WTC11 (cell line): ENCODE results near the gene MAP3K10. TPM values are rescaled to one million over a fixed set of nuclear protein-coding genes. Genes with fewer than 3 reads are reported as not detected.

ENCODE experiments used
- ATAC-seq: fragments of 200-7000 bp; cut with Tn5 transposase; 2 replicates; pipeline ENCODE4 v1.10.0; 2021; ENCODE audit warnings: mild to moderate bottlenecking, moderate library complexity
- CTCF ChIA-PET: fragments of 300-600 bp; sonication (Branson Sonifier 250); formaldehyde crosslinking; loops from one replicate; lab custom pipeline; 2021; ENCODE audit warnings: antibody characterized with exemption; lab: Charles Lee
- POLR2A ChIA-PET: fragments of 350-600 bp; sonication (Branson Sonifier 250); formaldehyde crosslinking; loops from one replicate; lab custom pipeline; 2021; ENCODE audit warnings: antibody characterized with exemption; lab: Charles Lee
- DNase-seq: peaks from one replicate; pipeline ENCODE4 v3.0.0; 2021; ENCODE audit warnings: low spot score
- H3K27ac Mint-ChIP-seq: 2 replicates; pipeline ENCODE4 v1.8.0; 2021; ENCODE audit warnings: mixed read lengths
- H3K27me3 Mint-ChIP-seq: 2 replicates; pipeline ENCODE4 v1.8.0; 2021; ENCODE audit warnings: low read depth, mild to moderate bottlenecking, moderate library complexity, mixed read lengths
- H3K36me3 Mint-ChIP-seq: 2 replicates; pipeline ENCODE4 v1.8.0; 2021; ENCODE audit warnings: mixed read lengths
- H3K4me1 Mint-ChIP-seq: 2 replicates; pipeline ENCODE4 v1.8.0; 2022; ENCODE audit warnings: mixed read lengths
- H3K4me3 Mint-ChIP-seq: 2 replicates; pipeline ENCODE4 v1.8.0; 2021; ENCODE audit warnings: mild to moderate bottlenecking, moderate library complexity, mixed read lengths
- H3K9me3 Mint-ChIP-seq: 2 replicates; pipeline ENCODE4 v1.8.0; 2021; ENCODE audit warnings: mixed read lengths
- ELF4 ChIP-seq: sonication (generic); formaldehyde crosslinking; IDR thresholded peaks from 2 replicates; pipeline ENCODE4 v1.8.1; 2022; ENCODE audit warnings: low read depth, mild to moderate bottlenecking, moderate library complexity, missing genetic modification reagents
- ESRRA ChIP-seq: sonication (generic); formaldehyde crosslinking; IDR thresholded peaks from 2 replicates; pipeline ENCODE4 v1.8.1; 2022; ENCODE audit warnings: mild to moderate bottlenecking, missing genetic modification reagents, borderline replicate concordance
- ETV6 ChIP-seq: sonication (generic); formaldehyde crosslinking; IDR thresholded peaks from 2 replicates; pipeline ENCODE4 v1.8.1; 2022; ENCODE audit warnings: mild to moderate bottlenecking, missing genetic modification reagents
- RELA ChIP-seq: sonication (generic); formaldehyde crosslinking; IDR thresholded peaks from 2 replicates; pipeline ENCODE4 v1.8.1; 2022; ENCODE audit warnings: missing genetic modification reagents, mild to moderate bottlenecking, borderline replicate concordance
- TCF7 ChIP-seq: sonication (generic); formaldehyde crosslinking; IDR thresholded peaks from 2 replicates; pipeline ENCODE4 v1.8.0; 2022; ENCODE audit warnings: mild to moderate bottlenecking, low read depth, missing genetic modification reagents, moderate library complexity
- ZNF232 ChIP-seq: sonication (generic); formaldehyde crosslinking; IDR thresholded peaks from 2 replicates; pipeline ENCODE4 v1.8.0; 2022; ENCODE audit warnings: mild to moderate bottlenecking, missing genetic modification reagents
- ZNF423 ChIP-seq: fragments of 250-450 bp; sonication (Bioruptor Pico); IDR thresholded peaks from 2 replicates; pipeline ENCODE4 v2.1.2; 2022; ENCODE audit warnings: mild to moderate bottlenecking, moderate library complexity
- ZNF671 ChIP-seq: fragments of 250-450 bp; sonication (Bioruptor Pico); IDR thresholded peaks from 2 replicates; pipeline ENCODE4 v1.8.0; 2021; ENCODE audit warnings: mild to moderate bottlenecking
- total RNA-seq: library from RNA; stranded (reverse); gene quantifications from 3 replicates; pipeline ENCODE4 v1.2.3, GENCODE V29; 2021
- TF ChIP-seq, protein P1 (sequence below): sonication (generic); formaldehyde crosslinking; IDR thresholded peaks from 2 replicates; pipeline ENCODE4 v1.8.1; 2023; ENCODE audit warnings: mild to moderate bottlenecking, missing genetic modification reagents, borderline replicate concordance
- TF ChIP-seq, protein P2 (sequence below): sonication (generic); formaldehyde crosslinking; IDR thresholded peaks from 2 replicates; pipeline ENCODE4 v1.8.0; 2022; ENCODE audit warnings: mild to moderate bottlenecking, missing genetic modification reagents
- TF ChIP-seq, protein P3 (sequence below): fragments of 250-450 bp; sonication (Bioruptor Pico); IDR thresholded peaks from 2 replicates; pipeline ENCODE4 v1.8.0; 2021; ENCODE audit warnings: mild to moderate bottlenecking
- TF ChIP-seq, protein P4 (sequence below): sonication (generic); formaldehyde crosslinking; IDR thresholded peaks from 2 replicates; pipeline ENCODE4 v1.8.0; 2022; ENCODE audit warnings: mild to moderate bottlenecking, missing genetic modification reagents
- TF ChIP-seq, protein P5 (sequence below): sonication (generic); formaldehyde crosslinking; IDR thresholded peaks from 2 replicates; pipeline ENCODE4 v1.8.0; 2023; ENCODE audit warnings: mild to moderate bottlenecking, missing genetic modification reagents
- TF ChIP-seq, protein P6 (sequence below): sonication (generic); formaldehyde crosslinking; IDR thresholded peaks from 2 replicates; pipeline ENCODE4 v1.8.0; 2023; ENCODE audit warnings: missing genetic modification reagents, mild to moderate bottlenecking, borderline replicate concordance

MAP3K10 gene
- total RNA-seq, 1 experiment from 2014 or later = 23.5 TPM

DNA sequence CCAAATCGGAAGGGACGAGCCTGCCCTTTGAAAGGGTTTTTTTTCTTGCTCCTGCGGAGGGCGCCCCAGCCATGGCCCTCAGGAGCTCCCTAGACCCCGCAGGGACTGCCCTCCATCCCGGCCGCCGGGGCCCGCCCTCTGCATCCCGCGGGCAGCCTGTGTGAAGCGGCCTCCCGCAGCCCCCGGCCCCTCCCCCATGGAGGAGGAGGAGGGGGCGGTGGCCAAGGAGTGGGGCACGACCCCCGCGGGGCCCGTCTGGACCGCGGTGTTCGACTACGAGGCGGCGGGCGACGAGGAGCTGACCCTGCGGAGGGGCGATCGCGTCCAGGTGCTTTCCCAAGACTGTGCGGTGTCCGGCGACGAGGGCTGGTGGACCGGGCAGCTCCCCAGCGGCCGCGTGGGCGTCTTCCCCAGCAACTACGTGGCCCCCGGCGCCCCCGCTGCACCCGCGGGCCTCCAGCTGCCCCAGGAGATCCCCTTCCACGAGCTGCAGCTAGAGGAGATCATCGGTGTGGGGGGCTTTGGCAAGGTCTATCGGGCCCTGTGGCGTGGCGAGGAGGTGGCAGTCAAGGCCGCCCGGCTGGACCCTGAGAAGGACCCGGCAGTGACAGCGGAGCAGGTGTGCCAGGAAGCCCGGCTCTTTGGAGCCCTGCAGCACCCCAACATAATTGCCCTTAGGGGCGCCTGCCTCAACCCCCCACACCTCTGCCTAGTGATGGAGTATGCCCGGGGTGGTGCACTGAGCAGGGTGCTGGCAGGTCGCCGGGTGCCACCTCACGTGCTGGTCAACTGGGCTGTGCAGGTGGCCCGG lies 815 bp downstream of the MAP3K10 start:
- no peaks in the 10 kb centered on the region for H3K36me3 Mint-ChIP-seq
- ChIA-PET POLR2A (interaction anchor here (0.5 to 1.0 kb wide), 4 partner anchors 8 to 229 kb away, joined by 3 to 9 read pairs (median 4); no protein-coding TSS in a partner anchor), CTCF (interaction anchor here (0.5 to 3.9 kb wide), 24 partner anchors 9 to 311 kb away, joined by 3 to 67 read pairs (median 3); partner anchors contain the start of genes C19orf47, PLD3, TTC9B and ZNF780A)
- peak; percentile 81 for DNase-seq
- H3K27ac Mint-ChIP-seq = no peak overlapping the region
- TF ChIP-seq ZNF423 (CRISPR knock-in tag) (peak; percentile 23; the same call in 1 of the 2 replicates), ETV6 (CRISPR knock-in tag) (no peak)
- no peaks in the 10 kb centered on the region for H3K9me3 Mint-ChIP-seq
- H3K4me3 Mint-ChIP-seq = peak overlapping the region; percentile 61
- peaks cover 15% of the 10 kb centered on the region; the same call in 1 of the 2 replicates for H3K27me3 Mint-ChIP-seq
- ATAC-seq = peak; percentile 83
- peaks cover 18% of the 10 kb centered on the region for H3K4me1 Mint-ChIP-seq

DNA sequence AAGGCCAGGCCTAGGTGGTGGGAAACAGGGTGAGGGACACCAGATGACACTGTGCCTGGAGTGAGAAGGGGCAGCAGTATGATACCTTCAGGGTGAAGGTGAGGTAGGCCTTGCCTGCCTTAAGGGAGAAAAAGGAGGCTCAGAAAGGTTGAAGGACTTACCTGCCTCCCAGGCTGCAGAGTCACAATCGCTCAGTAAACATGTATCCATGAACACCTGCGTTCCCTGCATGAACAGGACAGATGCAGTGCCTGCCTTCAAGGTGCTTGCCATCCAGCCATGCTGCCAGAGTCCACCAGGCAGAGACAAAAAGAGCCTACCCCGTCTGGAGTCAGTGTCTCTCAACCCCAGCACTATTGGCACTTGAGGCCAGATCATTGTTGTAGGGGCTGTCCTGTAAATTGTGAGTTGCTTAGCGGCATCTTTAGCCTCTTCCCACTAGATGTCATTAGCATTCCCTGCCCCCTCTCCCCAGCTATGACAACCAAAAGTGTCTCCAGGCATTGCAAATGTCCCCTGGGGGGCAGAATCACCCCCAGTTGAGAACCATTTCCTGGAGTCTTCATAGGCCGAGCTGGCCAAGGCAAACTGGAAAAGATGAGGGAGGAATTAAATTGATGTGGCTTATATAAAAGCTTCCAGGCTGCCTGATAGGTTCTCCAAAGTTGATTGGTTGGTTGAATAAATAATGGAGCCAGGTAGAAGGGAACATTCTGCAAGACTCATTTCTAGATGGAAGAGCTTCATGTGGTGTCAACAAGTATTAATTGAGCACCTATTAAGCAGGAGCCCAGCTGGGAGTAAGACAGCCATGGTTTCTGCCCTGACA lies 1.7 kb downstream of the MAP3K10 start:
- DNase-seq (no peak), ATAC-seq (no peak)
- no peak overlapping the region for H3K27ac Mint-ChIP-seq
- CTCF ChIA-PET = interaction anchor here (0.6 to 3.9 kb wide), 6 partner anchors 18 to 54 kb away, joined by 3 to 67 read pairs (median 5); partner anchors contain the start of gene TTC9B
- TF ChIP-seq RELA (CRISPR knock-in tag) (no peak), ELF4 (CRISPR knock-in tag) (no peak), TCF7 (CRISPR knock-in tag) (no peak), ZNF232 (CRISPR knock-in tag) (no peak), ESRRA (no peak), ZNF671 (CRISPR knock-in tag) (no peak)
- TF ChIP-seq, protein P1, sequence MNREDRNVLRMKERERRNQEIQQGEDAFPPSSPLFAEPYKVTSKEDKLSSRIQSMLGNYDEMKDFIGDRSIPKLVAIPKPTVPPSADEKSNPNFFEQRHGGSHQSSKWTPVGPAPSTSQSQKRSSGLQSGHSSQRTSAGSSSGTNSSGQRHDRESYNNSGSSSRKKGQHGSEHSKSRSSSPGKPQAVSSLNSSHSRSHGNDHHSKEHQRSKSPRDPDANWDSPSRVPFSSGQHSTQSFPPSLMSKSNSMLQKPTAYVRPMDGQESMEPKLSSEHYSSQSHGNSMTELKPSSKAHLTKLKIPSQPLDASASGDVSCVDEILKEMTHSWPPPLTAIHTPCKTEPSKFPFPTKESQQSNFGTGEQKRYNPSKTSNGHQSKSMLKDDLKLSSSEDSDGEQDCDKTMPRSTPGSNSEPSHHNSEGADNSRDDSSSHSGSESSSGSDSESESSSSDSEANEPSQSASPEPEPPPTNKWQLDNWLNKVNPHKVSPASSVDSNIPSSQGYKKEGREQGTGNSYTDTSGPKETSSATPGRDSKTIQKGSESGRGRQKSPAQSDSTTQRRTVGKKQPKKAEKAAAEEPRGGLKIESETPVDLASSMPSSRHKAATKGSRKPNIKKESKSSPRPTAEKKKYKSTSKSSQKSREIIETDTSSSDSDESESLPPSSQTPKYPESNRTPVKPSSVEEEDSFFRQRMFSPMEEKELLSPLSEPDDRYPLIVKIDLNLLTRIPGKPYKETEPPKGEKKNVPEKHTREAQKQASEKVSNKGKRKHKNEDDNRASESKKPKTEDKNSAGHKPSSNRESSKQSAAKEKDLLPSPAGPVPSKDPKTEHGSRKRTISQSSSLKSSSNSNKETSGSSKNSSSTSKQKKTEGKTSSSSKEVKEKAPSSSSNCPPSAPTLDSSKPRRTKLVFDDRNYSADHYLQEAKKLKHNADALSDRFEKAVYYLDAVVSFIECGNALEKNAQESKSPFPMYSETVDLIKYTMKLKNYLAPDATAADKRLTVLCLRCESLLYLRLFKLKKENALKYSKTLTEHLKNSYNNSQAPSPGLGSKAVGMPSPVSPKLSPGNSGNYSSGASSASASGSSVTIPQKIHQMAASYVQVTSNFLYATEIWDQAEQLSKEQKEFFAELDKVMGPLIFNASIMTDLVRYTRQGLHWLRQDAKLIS = no peak
- TF ChIP-seq, protein P2, sequence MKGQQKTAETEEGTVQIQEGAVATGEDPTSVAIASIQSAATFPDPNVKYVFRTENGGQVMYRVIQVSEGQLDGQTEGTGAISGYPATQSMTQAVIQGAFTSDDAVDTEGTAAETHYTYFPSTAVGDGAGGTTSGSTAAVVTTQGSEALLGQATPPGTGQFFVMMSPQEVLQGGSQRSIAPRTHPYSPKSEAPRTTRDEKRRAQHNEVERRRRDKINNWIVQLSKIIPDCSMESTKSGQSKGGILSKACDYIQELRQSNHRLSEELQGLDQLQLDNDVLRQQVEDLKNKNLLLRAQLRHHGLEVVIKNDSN = no peak
- TF ChIP-seq, protein P3, sequence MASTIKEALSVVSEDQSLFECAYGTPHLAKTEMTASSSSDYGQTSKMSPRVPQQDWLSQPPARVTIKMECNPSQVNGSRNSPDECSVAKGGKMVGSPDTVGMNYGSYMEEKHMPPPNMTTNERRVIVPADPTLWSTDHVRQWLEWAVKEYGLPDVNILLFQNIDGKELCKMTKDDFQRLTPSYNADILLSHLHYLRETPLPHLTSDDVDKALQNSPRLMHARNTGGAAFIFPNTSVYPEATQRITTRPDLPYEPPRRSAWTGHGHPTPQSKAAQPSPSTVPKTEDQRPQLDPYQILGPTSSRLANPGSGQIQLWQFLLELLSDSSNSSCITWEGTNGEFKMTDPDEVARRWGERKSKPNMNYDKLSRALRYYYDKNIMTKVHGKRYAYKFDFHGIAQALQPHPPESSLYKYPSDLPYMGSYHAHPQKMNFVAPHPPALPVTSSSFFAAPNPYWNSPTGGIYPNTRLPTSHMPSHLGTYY (CRISPR knock-in tag) = no peak
- TF ChIP-seq, protein P4, sequence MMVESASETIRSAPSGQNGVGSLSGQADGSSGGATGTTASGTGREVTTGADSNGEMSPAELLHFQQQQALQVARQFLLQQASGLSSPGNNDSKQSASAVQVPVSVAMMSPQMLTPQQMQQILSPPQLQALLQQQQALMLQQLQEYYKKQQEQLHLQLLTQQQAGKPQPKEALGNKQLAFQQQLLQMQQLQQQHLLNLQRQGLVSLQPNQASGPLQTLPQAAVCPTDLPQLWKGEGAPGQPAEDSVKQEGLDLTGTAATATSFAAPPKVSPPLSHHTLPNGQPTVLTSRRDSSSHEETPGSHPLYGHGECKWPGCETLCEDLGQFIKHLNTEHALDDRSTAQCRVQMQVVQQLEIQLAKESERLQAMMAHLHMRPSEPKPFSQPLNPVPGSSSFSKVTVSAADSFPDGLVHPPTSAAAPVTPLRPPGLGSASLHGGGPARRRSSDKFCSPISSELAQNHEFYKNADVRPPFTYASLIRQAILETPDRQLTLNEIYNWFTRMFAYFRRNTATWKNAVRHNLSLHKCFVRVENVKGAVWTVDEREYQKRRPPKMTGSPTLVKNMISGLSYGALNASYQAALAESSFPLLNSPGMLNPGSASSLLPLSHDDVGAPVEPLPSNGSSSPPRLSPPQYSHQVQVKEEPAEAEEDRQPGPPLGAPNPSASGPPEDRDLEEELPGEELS (CRISPR knock-in tag) = no peak
- TF ChIP-seq, protein P5, sequence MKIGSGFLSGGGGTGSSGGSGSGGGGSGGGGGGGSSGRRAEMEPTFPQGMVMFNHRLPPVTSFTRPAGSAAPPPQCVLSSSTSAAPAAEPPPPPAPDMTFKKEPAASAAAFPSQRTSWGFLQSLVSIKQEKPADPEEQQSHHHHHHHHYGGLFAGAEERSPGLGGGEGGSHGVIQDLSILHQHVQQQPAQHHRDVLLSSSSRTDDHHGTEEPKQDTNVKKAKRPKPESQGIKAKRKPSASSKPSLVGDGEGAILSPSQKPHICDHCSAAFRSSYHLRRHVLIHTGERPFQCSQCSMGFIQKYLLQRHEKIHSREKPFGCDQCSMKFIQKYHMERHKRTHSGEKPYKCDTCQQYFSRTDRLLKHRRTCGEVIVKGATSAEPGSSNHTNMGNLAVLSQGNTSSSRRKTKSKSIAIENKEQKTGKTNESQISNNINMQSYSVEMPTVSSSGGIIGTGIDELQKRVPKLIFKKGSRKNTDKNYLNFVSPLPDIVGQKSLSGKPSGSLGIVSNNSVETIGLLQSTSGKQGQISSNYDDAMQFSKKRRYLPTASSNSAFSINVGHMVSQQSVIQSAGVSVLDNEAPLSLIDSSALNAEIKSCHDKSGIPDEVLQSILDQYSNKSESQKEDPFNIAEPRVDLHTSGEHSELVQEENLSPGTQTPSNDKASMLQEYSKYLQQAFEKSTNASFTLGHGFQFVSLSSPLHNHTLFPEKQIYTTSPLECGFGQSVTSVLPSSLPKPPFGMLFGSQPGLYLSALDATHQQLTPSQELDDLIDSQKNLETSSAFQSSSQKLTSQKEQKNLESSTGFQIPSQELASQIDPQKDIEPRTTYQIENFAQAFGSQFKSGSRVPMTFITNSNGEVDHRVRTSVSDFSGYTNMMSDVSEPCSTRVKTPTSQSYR (CRISPR knock-in tag) = no peak
- TF ChIP-seq, protein P6, sequence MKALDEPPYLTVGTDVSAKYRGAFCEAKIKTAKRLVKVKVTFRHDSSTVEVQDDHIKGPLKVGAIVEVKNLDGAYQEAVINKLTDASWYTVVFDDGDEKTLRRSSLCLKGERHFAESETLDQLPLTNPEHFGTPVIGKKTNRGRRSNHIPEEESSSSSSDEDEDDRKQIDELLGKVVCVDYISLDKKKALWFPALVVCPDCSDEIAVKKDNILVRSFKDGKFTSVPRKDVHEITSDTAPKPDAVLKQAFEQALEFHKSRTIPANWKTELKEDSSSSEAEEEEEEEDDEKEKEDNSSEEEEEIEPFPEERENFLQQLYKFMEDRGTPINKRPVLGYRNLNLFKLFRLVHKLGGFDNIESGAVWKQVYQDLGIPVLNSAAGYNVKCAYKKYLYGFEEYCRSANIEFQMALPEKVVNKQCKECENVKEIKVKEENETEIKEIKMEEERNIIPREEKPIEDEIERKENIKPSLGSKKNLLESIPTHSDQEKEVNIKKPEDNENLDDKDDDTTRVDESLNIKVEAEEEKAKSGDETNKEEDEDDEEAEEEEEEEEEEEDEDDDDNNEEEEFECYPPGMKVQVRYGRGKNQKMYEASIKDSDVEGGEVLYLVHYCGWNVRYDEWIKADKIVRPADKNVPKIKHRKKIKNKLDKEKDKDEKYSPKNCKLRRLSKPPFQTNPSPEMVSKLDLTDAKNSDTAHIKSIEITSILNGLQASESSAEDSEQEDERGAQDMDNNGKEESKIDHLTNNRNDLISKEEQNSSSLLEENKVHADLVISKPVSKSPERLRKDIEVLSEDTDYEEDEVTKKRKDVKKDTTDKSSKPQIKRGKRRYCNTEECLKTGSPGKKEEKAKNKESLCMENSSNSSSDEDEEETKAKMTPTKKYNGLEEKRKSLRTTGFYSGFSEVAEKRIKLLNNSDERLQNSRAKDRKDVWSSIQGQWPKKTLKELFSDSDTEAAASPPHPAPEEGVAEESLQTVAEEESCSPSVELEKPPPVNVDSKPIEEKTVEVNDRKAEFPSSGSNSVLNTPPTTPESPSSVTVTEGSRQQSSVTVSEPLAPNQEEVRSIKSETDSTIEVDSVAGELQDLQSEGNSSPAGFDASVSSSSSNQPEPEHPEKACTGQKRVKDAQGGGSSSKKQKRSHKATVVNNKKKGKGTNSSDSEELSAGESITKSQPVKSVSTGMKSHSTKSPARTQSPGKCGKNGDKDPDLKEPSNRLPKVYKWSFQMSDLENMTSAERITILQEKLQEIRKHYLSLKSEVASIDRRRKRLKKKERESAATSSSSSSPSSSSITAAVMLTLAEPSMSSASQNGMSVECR (CRISPR knock-in tag) = no peak
- no peaks in the 10 kb centered on the region for H3K9me3 Mint-ChIP-seq
- H3K36me3 Mint-ChIP-seq = no peaks in the 10 kb centered on the region
- peak overlapping the region; percentile 61 for H3K4me3 Mint-ChIP-seq
- POLR2A ChIA-PET = no interaction called here
- H3K4me1 Mint-ChIP-seq = peaks cover 18% of the 10 kb centered on the region
- H3K27me3 Mint-ChIP-seq = peaks cover 9% of the 10 kb centered on the region; the same call in 1 of the 2 replicates
